Astrocyte of the cerebellum (primary cell): ENCODE results near the gene PROSER3.
"Not testable (repeated sequence)": the region's sequence is repeated elsewhere in the genome, so short reads cannot be mapped to it uniquely, and the experiment has no call there.

ENCODE experiments used
- DNase-seq: peaks from one replicate; pipeline ENCODE4 v3.0.0-alpha.2; 2011; ENCODE audit warnings: low read depth
- H3K4me3 ChIP-seq: 2 replicates; pipeline ENCODE4 v1.5.1; 2011; ENCODE audit warnings: mild to moderate bottlenecking, low read depth, low read length, moderate library complexity
- in situ Hi-C: cut with HindIII; loops from 2 replicates; pipeline ENCODE4 v1.10.0; 2017; ENCODE audit warnings: low sequenced_read_pairs
- TF ChIP-seq, protein P1 (sequence below): IDR thresholded peaks from 2 replicates; pipeline ENCODE4 v1.5.1; 2012; ENCODE audit warnings: low read length, low read depth, moderate library complexity, mild to moderate bottlenecking; ENCODE audit errors: missing control alignments

The PROSER3 gene

DNA sequence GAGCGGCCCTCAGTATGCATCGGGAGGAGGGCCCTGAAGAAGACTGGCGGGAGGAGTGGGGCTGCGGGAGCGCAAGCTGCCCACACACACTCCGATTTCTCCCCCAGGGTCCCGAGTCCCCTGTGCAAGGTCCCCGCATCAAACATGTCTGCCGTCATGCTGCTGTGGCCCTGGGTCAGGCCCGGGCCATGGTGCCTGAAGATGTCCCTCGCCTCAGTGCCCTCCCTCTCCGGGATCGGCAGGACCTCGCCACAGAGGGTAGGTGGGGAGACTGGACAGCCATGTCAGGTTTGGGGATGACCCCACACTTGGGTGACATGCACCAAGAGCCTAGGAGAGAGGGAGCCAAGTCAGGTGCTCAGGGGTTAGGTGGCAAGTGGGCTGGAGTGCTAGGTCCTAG is 35.5 kb upstream of the PROSER3 start:
- no peak for DNase-seq
- H3K4me3 ChIP-seq: no peak overlapping the region
- TF ChIP-seq, protein P1, sequence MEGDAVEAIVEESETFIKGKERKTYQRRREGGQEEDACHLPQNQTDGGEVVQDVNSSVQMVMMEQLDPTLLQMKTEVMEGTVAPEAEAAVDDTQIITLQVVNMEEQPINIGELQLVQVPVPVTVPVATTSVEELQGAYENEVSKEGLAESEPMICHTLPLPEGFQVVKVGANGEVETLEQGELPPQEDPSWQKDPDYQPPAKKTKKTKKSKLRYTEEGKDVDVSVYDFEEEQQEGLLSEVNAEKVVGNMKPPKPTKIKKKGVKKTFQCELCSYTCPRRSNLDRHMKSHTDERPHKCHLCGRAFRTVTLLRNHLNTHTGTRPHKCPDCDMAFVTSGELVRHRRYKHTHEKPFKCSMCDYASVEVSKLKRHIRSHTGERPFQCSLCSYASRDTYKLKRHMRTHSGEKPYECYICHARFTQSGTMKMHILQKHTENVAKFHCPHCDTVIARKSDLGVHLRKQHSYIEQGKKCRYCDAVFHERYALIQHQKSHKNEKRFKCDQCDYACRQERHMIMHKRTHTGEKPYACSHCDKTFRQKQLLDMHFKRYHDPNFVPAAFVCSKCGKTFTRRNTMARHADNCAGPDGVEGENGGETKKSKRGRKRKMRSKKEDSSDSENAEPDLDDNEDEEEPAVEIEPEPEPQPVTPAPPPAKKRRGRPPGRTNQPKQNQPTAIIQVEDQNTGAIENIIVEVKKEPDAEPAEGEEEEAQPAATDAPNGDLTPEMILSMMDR: no peak
- in situ Hi-C loops: no loop called here

- no peak overlapping the region for H3K4me3 ChIP-seq
- in situ Hi-C loops: no loop called here
- TF ChIP-seq, protein P1: no peak
- no peak for DNase-seq
Observed at GRCh38 chr19:35722897-35723296, 35.1 kb upstream of the PROSER3 start.

GRCh38 chr19:35723671-35724070 is 34.3 kb upstream of the PROSER3 start:
- H3K4me3 ChIP-seq: no peak overlapping the region
- TF ChIP-seq, protein P1: no peak
- in situ Hi-C loops: no loop called here
- no peak for DNase-seq

- DNase-seq, H3K4me3 ChIP-seq, in situ Hi-C loops: not testable (repeated sequence)
Observed at GRCh38 chr19:35724132-35724531, 33.8 kb upstream of the PROSER3 start.

- H3K4me3 ChIP-seq: no peak overlapping the region
- no peak for DNase-seq
- TF ChIP-seq, protein P1: no peak
- in situ Hi-C loops: no loop called here
Observed at GRCh38 chr19:35724560-35724959, 33.4 kb upstream of the PROSER3 start.

GRCh38 chr19:35725216-35725861 is 32.6 kb upstream of the PROSER3 start:
- no peak overlapping the region for H3K4me3 ChIP-seq
- TF ChIP-seq, protein P1: no peak
- DNase-seq: no peak
- in situ Hi-C loops: no loop called here

- TF ChIP-seq, protein P1: no peak
- no peak for DNase-seq
- no peak overlapping the region for H3K4me3 ChIP-seq
- in situ Hi-C loops: no loop called here
Observed at GRCh38 chr19:35727053-35727955, 30.7 kb upstream of the PROSER3 start.
